Brain microvascular endothelial cell (primary cell): ENCODE measurements around the gene DTX1.

ENCODE experiments used
- DNase-seq: peaks from one replicate; pipeline ENCODE4 v3.0.0-alpha.2; 2020
- H3K27ac ChIP-seq: fragments of 250-450 bp; sonication (Bioruptor Pico); 2 replicates; pipeline ENCODE4 v1.5.1; 2020; ENCODE audit warnings: mild to moderate bottlenecking, moderate library complexity
- H3K27me3 ChIP-seq: fragments of 250-450 bp; sonication (Bioruptor Pico); replicated peaks from 2 replicates; pipeline ENCODE4 v1.5.1; 2020; ENCODE audit warnings: mild to moderate bottlenecking
- H3K36me3 ChIP-seq: fragments of 250-450 bp; sonication (Bioruptor Pico); replicated peaks from 2 replicates; pipeline ENCODE4 v1.5.1; 2020; ENCODE audit warnings: mild to moderate bottlenecking
- H3K4me3 ChIP-seq: 2 replicates; pipeline ENCODE4 v1.5.1; 2011; ENCODE audit warnings: low read depth, mild to moderate bottlenecking, control low read depth, low read length, moderate library complexity
- CTCF ChIP-seq: IDR thresholded peaks from 2 replicates; pipeline ENCODE4 v1.5.1; 2011; ENCODE audit warnings: low read depth, mild to moderate bottlenecking, moderate library complexity, low read length, control low read depth, inconsistent platforms; ENCODE audit errors: missing control alignments
- in situ Hi-C: cut with HindIII; loops from 2 replicates; pipeline ENCODE4 v1.10.0; 2017; ENCODE audit warnings: low sequenced_read_pairs, low pct_ligation_motif_present

Gene DTX1

DNA sequence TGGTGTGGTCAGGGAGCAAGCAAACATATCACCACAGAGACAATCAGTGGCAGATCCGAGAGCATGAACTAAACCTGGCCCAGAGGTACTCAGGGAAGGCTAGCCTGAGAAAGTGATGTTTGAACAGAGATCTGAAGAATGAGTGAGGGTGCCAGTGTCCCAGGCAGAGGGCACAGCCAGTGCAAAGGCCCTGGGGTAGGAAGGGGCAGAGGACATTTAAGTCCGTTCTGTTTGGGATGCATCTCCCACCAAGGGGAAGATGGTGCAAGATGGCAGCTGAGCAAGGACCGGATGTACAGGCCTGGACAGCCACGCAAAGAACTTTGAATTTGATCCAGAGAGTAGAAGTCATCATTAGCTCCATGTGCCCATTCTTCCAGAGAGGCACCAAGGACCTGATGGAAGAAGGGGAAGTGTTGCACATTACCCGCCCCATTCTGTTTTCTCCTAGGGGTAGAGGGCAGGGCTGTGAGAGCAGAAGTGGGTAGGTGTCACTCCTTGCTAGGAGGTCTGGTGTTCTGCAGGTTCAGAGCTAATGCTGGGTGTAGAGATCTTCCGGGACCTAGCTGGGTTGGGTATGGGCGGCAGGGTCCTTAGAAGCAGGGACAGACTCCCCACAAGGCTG lies 3.9 kb downstream of the DTX1 start:
- no peak for TF ChIP-seq CTCF
- H3K27ac ChIP-seq, result no peak overlapping the region
- no peak overlapping the region for H3K4me3 ChIP-seq
- DNase-seq, result no peak
- peaks cover 63% of the 10 kb centered on the region for H3K27me3 ChIP-seq
- no peaks in the 10 kb centered on the region for H3K36me3 ChIP-seq
- in situ Hi-C loops, result no loop called here

GRCh38 chr12:113061061-113061694 lies 4.6 kb downstream of the DTX1 start:
- Histone ChIP-seq H3K27ac (no peak overlapping the region), H3K4me3 (no peak overlapping the region), H3K36me3 (no peaks in the 10 kb centered on the region), H3K27me3 (peaks cover 58% of the 10 kb centered on the region)
- DNase-seq, result no peak
- in situ Hi-C loops, result no loop called here
- TF ChIP-seq CTCF, result no peak

DNA sequence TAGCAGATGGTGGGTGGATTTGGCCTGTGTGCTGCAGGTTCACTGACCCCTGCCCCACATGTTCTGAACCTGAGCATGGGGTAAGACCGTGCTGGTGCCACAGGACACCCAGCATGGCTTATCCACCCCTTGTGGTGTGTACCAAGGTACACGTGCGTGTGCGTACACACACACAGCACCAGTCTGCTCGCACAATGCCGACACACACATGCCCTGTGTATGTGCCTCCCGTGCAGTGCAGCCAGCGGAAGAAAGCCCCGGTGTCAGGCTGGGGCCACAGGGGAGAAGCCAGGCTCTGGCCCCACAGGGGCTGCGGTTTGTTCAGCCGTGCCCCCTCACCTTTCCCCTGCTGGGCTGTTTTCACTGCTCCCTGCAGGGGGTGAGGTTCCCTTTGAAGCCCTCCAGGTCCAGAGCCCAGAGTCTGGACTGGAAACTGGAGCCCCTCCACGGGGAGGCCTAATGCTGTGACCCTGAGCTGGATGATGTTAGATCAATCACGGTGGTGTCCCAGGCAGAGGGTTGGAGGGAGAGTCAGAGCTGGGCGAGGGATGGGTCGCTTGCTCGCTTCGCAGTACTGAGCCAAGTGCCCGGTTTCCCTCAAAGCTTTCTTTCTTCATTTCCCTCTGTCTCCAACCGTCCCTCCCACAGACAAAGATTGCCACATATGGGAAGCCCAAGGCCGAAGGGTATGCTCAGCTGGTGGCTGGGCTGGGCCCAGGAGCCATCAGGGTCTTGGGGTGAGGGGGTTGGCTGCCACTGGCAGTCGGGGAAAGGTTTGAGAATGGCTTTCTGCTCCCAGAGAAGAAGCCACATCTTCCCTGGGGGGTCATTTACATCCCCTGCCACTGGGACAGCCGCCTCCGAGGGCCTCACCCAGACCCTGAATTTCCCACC lies 6.2 kb downstream of the DTX1 start:
- Histone ChIP-seq H3K27ac (no peak overlapping the region), H3K4me3 (no peak overlapping the region), H3K36me3 (no peaks in the 10 kb centered on the region), H3K27me3 (peaks cover 44% of the 10 kb centered on the region)
- no peak for TF ChIP-seq CTCF
- DNase-seq, result no peak
- in situ Hi-C loops, result no loop called here

DNA sequence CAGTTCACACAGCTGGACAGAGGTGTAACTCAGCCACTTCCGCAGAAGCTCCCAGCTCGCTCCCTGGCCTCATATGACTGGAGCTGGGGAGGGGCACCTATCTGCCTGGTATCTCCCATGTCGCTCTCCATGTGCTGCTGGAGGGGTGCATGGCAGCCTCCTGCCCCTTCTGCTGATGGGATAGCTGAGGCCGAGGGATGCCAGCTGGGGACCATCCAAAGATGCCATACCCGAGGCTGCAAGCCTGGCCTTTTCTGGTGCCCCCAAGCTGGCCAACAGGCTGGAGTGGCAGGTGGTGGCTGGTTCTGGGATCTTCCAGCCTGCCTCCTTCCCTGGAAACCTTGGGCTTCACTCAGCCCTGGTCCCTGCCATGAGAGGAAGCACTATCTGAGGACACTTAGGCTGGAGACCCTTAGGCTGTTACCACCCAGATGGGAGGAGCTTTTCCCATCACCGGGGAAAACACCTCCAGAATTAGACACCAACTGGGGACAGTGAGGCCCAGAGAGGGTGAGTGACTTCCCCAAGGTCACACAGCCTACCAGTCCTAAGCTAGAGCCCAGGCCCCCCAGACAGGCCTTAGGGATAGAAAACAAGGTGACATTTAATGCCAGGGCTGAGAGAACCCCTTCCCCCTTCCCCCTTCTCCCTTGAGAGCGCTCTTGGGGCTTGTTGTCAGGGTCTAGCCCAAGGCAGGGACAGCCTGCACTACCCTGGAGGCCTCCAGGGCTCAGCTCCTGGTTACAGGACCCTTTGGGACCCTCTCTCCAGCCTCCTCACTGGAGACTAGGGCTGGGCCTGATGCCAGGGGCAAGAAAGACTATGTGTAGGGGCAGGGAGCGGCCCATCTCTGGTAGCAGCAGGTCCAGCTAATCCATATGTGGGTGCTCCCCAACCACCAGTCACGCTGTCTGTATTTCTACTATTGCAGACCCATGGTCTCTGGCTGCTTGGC lies 7.1 kb downstream of the DTX1 start:
- no peak for TF ChIP-seq CTCF
- in situ Hi-C loops, result no loop called here
- no peaks in the 10 kb centered on the region for H3K36me3 ChIP-seq
- peaks cover 39% of the 10 kb centered on the region for H3K27me3 ChIP-seq
- H3K27ac ChIP-seq, result no peak overlapping the region
- DNase-seq, result no peak
- H3K4me3 ChIP-seq, result no peak overlapping the region

- in situ Hi-C loops, result no loop called here
- DNase-seq, result no peak
- H3K4me3 ChIP-seq, result no peak overlapping the region
- no peak overlapping the region for H3K27ac ChIP-seq
- peaks cover 39% of the 10 kb centered on the region for H3K27me3 ChIP-seq
- no peaks in the 10 kb centered on the region for H3K36me3 ChIP-seq
- no peak for TF ChIP-seq CTCF
Measured at GRCh38 chr12:113064395-113065125, 8.0 kb downstream of the DTX1 start.
